ENCODE results near the gene ANKRD52.

ANKRD52 gene

DNA sequence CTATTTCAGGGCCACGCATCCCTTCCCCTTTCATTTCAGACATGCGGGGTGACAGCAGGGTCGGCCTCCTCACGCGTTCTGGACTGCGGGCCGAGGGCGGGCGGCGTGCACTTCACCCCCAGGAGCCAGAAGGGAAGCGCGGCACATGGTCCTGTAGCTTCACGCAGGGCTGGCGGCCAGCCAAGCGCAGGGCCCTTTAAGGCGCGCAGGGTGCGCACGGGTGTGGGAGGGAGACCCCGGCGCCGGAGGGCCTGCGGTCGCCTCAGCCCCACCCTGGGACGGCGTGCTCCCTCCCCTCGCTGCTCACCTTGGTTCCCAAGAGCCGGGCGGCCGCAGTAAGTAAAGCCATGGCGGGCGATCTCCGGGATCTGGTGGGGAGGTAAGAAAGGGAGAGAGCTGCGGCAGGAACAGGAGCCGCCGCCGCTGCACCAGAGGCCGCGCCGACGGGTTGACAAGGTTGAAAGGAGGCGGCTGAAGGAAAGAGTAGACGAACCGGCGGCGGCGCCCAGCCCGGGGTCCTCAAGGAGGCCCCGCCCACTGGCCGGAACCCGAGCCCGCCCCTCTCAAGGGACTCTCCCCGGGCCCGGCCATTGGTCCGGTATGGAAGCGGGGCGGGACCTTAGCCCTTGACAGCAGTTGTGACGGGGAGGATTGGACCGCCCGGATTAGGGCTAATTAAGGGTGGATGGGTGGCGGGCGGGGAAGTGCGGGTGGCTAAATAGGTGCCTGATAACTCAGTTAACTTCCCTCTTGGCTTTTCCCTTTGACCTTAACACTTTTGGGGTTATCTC, 41.9 kb upstream of the ANKRD52 start, which contains the start of gene CS:
TSS of gene CS (minus strand) at position 478 of the 791 bp plus-strand sequence. CDS start at position 349, 129 bp downstream.
- peak; percentile 98 for DNase-seq (ENCODE audit: extremely low spot score)
- ChIA-PET POLR2A (interaction anchor here (1.2 to 1.7 kb wide), 2 partner anchors 16 to 60 kb away, joined by 3 to 8 read pairs; partner anchors contain the start of genes CNPY2 and STAT2), CTCF (interaction anchor here (1.0 to 1.5 kb wide), 7 partner anchors 10 to 362 kb away, joined by 3 to 5 read pairs (median 3); partner anchors contain the start of genes ANKRD52 and ESYT1)
- TF ChIP-seq, protein P1, sequence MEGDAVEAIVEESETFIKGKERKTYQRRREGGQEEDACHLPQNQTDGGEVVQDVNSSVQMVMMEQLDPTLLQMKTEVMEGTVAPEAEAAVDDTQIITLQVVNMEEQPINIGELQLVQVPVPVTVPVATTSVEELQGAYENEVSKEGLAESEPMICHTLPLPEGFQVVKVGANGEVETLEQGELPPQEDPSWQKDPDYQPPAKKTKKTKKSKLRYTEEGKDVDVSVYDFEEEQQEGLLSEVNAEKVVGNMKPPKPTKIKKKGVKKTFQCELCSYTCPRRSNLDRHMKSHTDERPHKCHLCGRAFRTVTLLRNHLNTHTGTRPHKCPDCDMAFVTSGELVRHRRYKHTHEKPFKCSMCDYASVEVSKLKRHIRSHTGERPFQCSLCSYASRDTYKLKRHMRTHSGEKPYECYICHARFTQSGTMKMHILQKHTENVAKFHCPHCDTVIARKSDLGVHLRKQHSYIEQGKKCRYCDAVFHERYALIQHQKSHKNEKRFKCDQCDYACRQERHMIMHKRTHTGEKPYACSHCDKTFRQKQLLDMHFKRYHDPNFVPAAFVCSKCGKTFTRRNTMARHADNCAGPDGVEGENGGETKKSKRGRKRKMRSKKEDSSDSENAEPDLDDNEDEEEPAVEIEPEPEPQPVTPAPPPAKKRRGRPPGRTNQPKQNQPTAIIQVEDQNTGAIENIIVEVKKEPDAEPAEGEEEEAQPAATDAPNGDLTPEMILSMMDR (IDR thresholded peaks at IDR 0.05; ENCODE audit: control extremely low read depth, extremely low read depth, low read depth, missing control alignments), result no peak

DNA sequence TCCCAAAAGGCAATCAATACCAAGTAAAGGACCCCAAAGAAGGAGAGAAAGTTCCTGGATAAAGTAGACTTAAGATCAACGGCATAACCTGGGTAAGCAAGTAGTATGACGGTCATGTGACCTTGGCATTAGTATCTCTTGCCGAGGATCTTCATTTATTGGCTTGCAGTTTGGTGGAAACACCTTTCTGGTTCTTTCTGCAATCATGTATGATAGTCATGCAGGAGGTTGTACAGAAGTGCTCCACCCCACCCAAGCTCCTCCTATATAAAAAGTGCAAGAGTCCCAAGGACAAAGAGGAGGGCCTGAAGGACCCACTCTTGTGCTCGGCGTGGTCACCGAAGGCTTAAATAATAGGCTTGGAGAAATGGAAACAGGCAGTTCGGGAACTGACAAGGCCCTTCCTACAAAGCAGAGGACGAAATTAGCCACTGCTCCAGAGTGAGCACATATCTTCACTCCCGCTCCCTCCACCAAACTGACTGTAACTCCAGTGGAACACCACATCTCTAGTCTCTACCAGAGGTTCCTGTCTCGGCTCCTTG, 41.2 kb upstream of the ANKRD52 start:
- CTCF ChIA-PET, result interaction anchor here (1.0 to 2.2 kb wide), 9 partner anchors 9 to 172 kb away, joined by 3 to 10 read pairs (median 3); partner anchors contain the start of genes ANKRD52, CNPY2 and ESYT1
- POLR2A ChIA-PET, result interaction anchor here (1.2 to 1.7 kb wide), 2 partner anchors 17 to 61 kb away, joined by 3 to 8 read pairs; partner anchors contain the start of genes CNPY2 and STAT2
- TF ChIP-seq, protein P1 (IDR thresholded peaks at IDR 0.05; ENCODE audit: control extremely low read depth, extremely low read depth, low read depth, missing control alignments), result no peak
- DNase-seq (ENCODE audit: extremely low spot score), result no peak

DNA sequence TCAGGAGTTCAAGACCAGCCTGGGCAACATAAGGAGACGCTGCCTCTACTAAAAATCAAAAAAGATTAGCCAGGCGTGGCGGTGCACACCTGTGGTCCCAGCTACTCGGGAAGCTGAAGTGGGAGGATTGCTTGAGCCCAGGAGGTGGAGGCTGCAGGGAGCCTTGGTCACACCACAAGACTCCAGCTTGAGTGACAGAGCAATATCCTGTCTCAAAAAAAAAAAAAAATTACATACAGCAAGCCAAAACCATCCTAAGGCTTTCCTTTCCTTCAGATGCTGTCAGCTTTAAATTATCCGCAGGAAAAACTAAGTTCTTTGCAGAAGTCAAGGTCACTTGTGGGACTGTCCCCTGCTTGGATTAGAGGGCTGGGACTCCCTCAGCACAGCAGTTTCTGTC, 40.6 kb upstream of the ANKRD52 start:
- ChIA-PET POLR2A (interaction anchor here (1.7 kb wide), 1 partner anchor 17 kb away, joined by 8 read pairs; the partner anchor contains the start of gene CNPY2), CTCF (interaction anchor here (1.0 to 2.2 kb wide), 11 partner anchors 10 to 560 kb away, joined by 3 to 10 read pairs (median 3); partner anchors contain the start of genes ANKRD52, CNPY2 and ESYT1)
- DNase-seq (ENCODE audit: extremely low spot score), result no peak
- TF ChIP-seq, protein P1 (IDR thresholded peaks at IDR 0.05; ENCODE audit: control extremely low read depth, extremely low read depth, low read depth, missing control alignments), result no peak

DNA sequence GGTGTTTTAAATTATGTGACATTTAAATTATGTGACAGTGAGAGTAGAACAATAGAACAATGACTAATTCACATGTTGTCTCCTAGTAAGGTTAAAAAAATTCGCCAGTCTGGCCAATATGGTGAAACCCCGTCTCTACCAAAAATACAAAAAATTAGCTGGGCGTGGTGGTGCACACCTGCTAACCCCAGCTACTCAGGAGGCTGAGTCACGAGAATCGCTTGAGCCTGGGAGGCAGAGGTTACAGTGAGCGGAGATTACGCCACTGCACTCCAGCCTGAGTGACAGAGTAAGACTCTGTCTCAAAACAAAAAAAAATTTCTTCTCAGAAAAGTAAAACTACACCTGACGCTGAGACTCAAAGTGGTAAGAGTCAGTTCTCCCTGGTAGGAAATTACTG, 39.2 kb upstream of the ANKRD52 start:
- DNase-seq (ENCODE audit: extremely low spot score), result no peak
- TF ChIP-seq, protein P1 (IDR thresholded peaks at IDR 0.05; ENCODE audit: control extremely low read depth, extremely low read depth, low read depth, missing control alignments), result no peak
- ChIA-PET CTCF (interaction anchor here (1.0 to 2.2 kb wide), 7 partner anchors 11 to 559 kb away, joined by 3 to 10 read pairs (median 4); partner anchors contain the start of genes ANKRD52 and SPRYD4), POLR2A (no interaction called here)

DNA sequence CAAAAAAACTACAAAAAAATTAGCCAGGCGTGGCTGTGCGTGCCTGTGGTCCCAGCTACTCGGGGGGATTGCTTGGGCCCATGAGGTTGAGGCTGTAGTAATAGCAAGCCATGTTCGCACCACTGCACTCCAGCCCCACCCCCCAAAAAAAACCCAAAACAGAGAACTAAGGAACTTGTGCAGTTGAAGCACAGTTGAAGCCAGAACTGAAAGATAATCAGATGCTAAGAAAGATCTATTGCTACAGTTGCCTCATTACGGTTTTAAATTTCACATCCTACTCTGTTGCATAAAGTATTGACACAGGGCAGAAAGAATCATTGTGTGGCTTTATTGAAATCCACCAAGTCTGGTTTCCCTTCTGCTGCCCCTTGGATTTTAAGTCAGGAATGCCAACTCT, 38.1 kb upstream of the ANKRD52 start:
- POLR2A ChIA-PET, result no interaction called here
- CTCF ChIA-PET, result interaction anchor here (1.2 to 1.3 kb wide), 3 partner anchors 10 to 168 kb away, joined by 3 read pairs; no protein-coding TSS in a partner anchor
- no peak for DNase-seq (ENCODE audit: extremely low spot score)
- TF ChIP-seq, protein P1 (IDR thresholded peaks at IDR 0.05; ENCODE audit: control extremely low read depth, extremely low read depth, low read depth, missing control alignments), result no peak

DNA sequence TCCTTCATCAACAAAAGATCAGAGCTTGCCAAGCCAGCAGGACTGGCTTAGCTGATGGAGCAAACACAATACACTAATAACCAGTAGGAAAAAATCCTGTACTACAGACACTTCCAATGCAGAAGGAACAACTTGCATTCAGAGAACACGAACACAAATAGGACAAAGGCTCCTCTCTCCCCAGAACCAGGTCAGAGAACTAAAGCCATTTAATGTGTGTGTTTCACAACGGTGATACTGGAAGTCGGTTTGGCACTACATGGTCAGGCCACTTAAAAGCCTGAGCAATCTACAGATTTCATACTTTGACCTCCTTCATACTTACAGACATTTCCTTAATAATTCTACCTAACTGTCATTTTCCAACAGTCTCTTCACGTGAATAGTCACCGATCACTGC, 35.6 kb upstream of the ANKRD52 start:
- DNase-seq (ENCODE audit: extremely low spot score), result no peak
- TF ChIP-seq, protein P1 (IDR thresholded peaks at IDR 0.05; ENCODE audit: control extremely low read depth, extremely low read depth, low read depth, missing control alignments), result no peak
- ChIA-PET POLR2A (no interaction called here), CTCF (interaction anchor here (1.3 to 1.5 kb wide), 2 partner anchors 22 to 36 kb away, joined by 3 to 4 read pairs; partner anchors contain the start of gene ANKRD52)
